Neutrophil (primary cell): ENCODE data around the gene MBNL1.

Experiments used
- H3K27ac ChIP-seq: fragments of 200-600 bp; sonication (generic); 2 replicates; pipeline ENCODE4 v1.5.1; 2016; ENCODE audit warnings: mild to moderate bottlenecking, moderate library complexity
- H3K27me3 ChIP-seq: fragments of 200-600 bp; sonication (generic); 2 replicates; pipeline ENCODE4 v1.6.0; 2016; ENCODE audit warnings: mild to moderate bottlenecking
- H3K36me3 ChIP-seq: fragments of 200-600 bp; sonication (generic); 2 replicates; pipeline ENCODE4 v1.5.1; 2017
- H3K4me1 ChIP-seq, 2 experiments: fragments of 200-600 bp in 1 of 2; sonication (generic) in 1 of 2; 1 replicate in 1 of 2; 2 replicates in 1 of 2; pipeline versions ENCODE4 v1.5.1 to v1.6.1; 2013 to 2016; ENCODE audit warnings: low read depth in 1 of 2, low read length in 1 of 2, mild to moderate bottlenecking in 1 of 2, moderate library complexity in 1 of 2; ENCODE audit not compliant: control insufficient read depth in 1 of 2, insufficient read depth in 1 of 2
- H3K4me3 ChIP-seq, 2 experiments: fragments of 200-600 bp in 1 of 2; sonication (generic) in 1 of 2; 1 replicate in 1 of 2; 2 replicates in 1 of 2; pipeline ENCODE4 v1.5.1; 2013 to 2016; ENCODE audit warnings: low read depth in 1 of 2, low read length in 1 of 2, mild to moderate bottlenecking in 1 of 2, moderate library complexity in 1 of 2
- H3K9me3 ChIP-seq: fragments of 200-600 bp; sonication (generic); 2 replicates; pipeline ENCODE4 v1.5.1; 2016
- CTCF ChIP-seq: fragments of 200-600 bp; sonication (generic); IDR thresholded peaks from 2 replicates; pipeline ENCODE4 v1.5.1; 2016; ENCODE audit warnings: antibody characterized with exemption

The MBNL1 gene

DNA sequence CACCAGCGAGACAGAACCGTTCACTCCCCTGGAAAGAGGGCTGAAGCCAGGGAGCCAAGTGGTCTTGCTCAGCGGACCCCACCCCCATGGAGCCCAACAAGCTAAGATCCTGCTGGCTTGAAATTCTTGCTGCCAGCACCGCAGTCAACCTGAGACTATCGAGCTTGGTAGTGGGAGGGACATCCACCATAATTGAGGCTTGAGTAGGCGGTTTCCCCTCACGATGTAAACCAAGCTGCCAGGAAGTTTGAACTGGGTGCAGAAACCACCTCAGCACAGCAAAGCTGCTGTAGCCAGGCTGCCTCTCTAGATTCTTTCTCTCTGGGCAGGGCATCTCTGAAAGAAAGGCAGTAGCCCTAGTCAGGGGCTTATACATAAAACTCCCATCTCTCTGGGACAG, 151.0 kb downstream of the MBNL1 start:
- Histone ChIP-seq H3K27me3 (no peaks in the 10 kb centered on the region), H3K4me1 (no peaks in the 10 kb centered on the region), H3K27ac (peak overlapping the region; percentile 18), H3K36me3 (peaks cover 50% of the 10 kb centered on the region), H3K4me3 (no peak overlapping the region), H3K9me3 (no peaks in the 10 kb centered on the region)
- no peak for TF ChIP-seq CTCF

- no peak for TF ChIP-seq CTCF
- H3K27me3 ChIP-seq: no peaks in the 10 kb centered on the region
- no peaks in the 10 kb centered on the region for H3K4me1 ChIP-seq
- no peak overlapping the region for H3K27ac ChIP-seq
- no peaks in the 10 kb centered on the region for H3K9me3 ChIP-seq
- H3K36me3 ChIP-seq: peaks cover 36% of the 10 kb centered on the region
- H3K4me3 ChIP-seq: no peak overlapping the region
Measured at GRCh38 chr3:152421162-152421561, 152.4 kb downstream of the MBNL1 start.

- H3K4me1 ChIP-seq: no peaks in the 10 kb centered on the region
- H3K27ac ChIP-seq: peak overlapping the region; percentile 65
- H3K9me3 ChIP-seq: no peaks in the 10 kb centered on the region
- no peak overlapping the region for H3K4me3 ChIP-seq
- no peaks in the 10 kb centered on the region for H3K27me3 ChIP-seq
- peaks cover 6% of the 10 kb centered on the region for H3K36me3 ChIP-seq
- no peak for TF ChIP-seq CTCF
Measured at GRCh38 chr3:152426393-152426792, 157.7 kb downstream of the MBNL1 start.

DNA sequence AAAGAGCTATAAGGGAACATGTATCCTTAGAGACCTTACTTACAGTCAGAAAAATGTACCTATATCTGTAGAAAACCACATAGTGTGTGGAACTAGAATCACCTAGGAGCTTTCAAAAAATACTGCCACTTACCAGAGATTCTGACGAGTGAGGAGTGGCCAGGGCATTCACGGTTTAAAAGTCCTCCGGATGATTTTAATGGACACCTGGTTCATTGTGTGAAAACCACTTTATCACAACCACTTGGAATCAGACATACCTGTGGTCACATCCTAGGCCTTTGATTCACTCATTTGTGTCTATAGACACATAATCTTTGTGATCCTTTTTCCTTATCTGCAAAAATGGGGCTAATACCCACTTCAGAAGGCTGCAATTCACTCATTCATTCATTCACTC, 159.8 kb downstream of the MBNL1 start:
- peak overlapping the region; percentile 39 for H3K27ac ChIP-seq
- H3K4me3 ChIP-seq: no peak overlapping the region
- no peak for TF ChIP-seq CTCF
- H3K4me1 ChIP-seq: no peaks in the 10 kb centered on the region
- H3K36me3 ChIP-seq: peaks cover 12% of the 10 kb centered on the region
- H3K27me3 ChIP-seq: no peaks in the 10 kb centered on the region
- no peaks in the 10 kb centered on the region for H3K9me3 ChIP-seq

- H3K4me1 ChIP-seq: no peaks in the 10 kb centered on the region
- no peak overlapping the region for H3K4me3 ChIP-seq
- H3K27me3 ChIP-seq: no peaks in the 10 kb centered on the region
- peaks cover 12% of the 10 kb centered on the region for H3K36me3 ChIP-seq
- no peak for TF ChIP-seq CTCF
- H3K9me3 ChIP-seq: no peaks in the 10 kb centered on the region
- peak overlapping the region; percentile 7 for H3K27ac ChIP-seq
Measured at GRCh38 chr3:152430223-152431002, 161.7 kb downstream of the MBNL1 start.
